HG02981 (cell line): ENCODE measurements around the gene DUSP9.
"Not testable (repeated sequence)": the region's sequence is repeated elsewhere in the genome, so short reads cannot be mapped to it uniquely, and the experiment has no call there.

Experiments
- ATAC-seq: cut with Tn5 transposase; IDR thresholded peaks from one replicate; pipeline ENCODE4 v1.9.1; 2021; ENCODE audit warnings: mild to moderate bottlenecking, moderate library complexity; ENCODE audit not compliant: unreplicated experiment

The DUSP9 gene

DNA sequence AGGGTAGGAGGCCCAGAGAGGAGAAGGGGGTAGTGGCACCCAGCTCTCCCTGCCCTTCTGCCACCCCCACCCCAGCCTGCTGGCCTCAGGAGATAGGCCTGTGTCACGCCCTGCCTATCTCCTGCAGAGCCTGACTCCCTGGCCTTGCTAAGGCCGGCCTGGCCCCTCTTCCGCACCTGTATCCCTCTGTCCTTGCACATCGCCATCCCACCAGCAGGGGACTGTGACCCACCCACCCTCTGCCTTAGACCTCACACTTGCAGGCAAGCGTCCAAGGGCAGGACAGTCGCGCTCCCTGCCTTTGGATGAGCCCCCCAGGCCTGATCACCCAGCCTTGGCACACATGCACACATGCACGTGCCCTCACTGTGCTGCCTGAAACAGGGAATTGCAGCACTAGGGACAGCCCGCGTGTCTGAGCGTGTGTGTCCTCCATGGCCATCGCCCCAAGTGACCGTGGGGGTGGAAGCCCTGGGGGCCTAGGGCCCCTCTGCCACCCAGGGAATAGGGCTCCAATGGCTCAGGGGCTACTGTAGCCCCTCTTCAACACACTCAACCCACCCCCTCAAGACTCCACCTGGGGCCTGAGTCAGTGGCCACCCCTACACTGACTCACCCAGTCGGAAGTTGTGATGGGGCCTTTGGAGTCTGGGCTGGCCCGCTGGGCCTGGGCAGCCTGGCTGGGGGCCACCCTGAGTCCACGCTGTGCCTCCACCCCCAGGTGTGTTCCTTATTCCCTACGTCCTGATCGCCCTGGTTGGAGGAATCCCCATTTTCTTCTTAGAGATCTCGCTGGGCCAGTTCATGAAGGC lies 42.9 kb downstream of the DUSP9 start:
- ATAC-seq, result no peak

DNA sequence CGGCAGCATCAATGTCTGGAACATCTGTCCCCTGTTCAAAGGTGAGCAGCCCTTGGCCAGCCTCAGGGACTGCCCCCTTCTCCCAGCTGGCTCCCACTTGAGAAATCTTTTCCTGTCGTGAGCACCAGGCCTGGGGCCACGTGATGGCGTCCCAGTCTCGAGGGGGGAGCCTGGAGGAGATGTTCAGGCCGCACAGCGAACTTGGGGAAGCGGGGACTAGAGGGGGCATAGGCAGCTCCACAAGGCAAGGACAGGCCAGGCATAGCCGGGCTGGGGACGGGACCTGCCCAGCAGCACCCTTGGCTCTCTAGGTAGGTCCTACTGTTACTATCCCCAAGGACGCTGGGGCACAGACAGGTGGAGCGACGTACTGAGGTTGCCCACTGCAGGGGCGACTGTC lies 43.5 kb downstream of the DUSP9 start:
- no peak for ATAC-seq

DNA sequence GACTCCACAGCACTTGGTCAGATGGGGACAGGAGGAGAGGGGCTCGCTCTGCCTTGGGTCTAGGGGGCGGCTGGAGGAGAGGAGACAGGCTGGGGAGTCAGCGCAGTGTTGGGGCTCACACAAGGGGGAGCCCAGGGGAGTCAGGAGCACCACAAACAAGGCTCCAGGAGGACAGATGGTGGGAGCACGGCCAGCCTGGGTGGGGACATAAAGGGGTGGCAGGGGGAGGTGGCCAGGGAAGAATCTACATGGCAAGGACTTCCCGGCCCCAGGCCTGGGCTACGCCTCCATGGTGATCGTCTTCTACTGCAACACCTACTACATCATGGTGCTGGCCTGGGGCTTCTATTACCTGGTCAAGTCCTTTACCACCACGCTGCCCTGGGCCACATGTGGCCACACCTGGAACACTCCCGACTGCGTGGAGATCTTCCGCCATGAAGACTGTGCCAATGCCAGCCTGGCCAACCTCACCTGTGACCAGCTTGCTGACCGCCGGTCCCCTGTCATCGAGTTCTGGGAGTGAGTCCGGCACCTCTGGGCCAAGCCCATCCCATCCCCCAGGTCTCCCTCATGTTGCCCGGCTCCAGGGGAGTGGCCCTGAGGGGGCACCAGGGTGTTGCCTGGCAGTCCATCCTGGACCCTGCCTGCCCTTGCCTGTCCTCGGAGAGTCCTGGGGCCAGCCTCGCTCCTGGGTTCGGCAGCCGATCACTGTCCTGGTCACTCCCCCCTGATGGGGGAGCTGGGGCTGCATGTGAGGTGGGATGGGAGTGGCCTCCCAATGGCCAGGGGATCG lies 44.2 kb downstream of the DUSP9 start:
- ATAC-seq, result not testable (repeated sequence)

- no peak for ATAC-seq
Observed at GRCh38 chrX:153692003-153692402, 45.0 kb downstream of the DUSP9 start.

DNA sequence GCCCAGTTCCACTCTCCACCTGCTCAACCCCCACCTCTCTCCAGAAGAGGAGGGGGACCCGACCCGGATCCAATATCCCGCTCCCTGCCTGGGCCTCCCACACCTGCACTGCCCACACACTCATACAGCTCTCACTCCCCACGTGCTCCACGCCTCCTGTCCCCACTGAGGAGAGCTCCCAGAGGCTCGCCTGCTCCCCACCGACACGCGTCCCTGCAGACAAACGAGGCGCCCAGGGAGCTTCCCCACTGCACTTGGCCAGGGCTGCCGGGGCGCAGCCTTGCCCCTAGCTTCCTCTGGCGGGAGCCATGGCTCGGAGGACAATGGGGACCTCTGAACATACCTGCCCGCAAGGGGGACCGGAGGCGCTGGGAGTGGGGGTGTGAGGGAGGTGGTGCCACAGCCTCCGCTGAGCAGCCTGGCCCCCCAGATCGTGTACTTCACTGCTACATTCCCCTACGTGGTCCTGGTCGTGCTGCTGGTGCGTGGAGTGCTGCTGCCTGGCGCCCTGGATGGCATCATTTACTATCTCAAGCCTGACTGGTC lies 45.7 kb downstream of the DUSP9 start:
- ATAC-seq, result no peak

GRCh38 chrX:153693216-153694086 lies 46.4 kb downstream of the DUSP9 start:
- ATAC-seq, result no peak

DNA sequence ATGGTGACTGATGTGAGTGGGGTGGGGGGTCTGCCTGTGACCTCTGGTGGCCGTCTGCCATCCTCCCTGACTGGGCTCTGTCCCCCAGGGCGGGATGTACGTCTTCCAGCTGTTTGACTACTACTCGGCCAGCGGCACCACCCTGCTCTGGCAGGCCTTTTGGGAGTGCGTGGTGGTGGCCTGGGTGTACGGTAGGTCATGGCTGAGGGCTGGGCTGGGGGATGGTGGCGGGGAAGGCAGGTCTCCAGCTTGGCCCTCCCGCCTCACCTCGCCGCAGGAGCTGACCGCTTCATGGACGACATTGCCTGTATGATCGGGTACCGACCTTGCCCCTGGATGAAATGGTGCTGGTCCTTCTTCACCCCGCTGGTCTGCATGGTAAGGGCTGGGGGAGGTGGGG lies 47.3 kb downstream of the DUSP9 start:
- ATAC-seq, result not testable (repeated sequence)

GRCh38 chrX:153694687-153695270 lies 47.8 kb downstream of the DUSP9 start:
- ATAC-seq, result no peak

GRCh38 chrX:153696100-153696499 lies 49.1 kb downstream of the DUSP9 start:
- no peak for ATAC-seq

GRCh38 chrX:153696538-153696937 lies 49.5 kb downstream of the DUSP9 start:
- not testable (repeated sequence) for ATAC-seq

- not testable (repeated sequence) for ATAC-seq
Observed at GRCh38 chrX:153696986-153697722, 50.2 kb downstream of the DUSP9 start.

- ATAC-seq, result no peak
Observed at GRCh38 chrX:153697924-153698865, 51.2 kb downstream of the DUSP9 start.

GRCh38 chrX:153699210-153699783 lies 52.3 kb downstream of the DUSP9 start:
- ATAC-seq, result not testable (repeated sequence)

DNA sequence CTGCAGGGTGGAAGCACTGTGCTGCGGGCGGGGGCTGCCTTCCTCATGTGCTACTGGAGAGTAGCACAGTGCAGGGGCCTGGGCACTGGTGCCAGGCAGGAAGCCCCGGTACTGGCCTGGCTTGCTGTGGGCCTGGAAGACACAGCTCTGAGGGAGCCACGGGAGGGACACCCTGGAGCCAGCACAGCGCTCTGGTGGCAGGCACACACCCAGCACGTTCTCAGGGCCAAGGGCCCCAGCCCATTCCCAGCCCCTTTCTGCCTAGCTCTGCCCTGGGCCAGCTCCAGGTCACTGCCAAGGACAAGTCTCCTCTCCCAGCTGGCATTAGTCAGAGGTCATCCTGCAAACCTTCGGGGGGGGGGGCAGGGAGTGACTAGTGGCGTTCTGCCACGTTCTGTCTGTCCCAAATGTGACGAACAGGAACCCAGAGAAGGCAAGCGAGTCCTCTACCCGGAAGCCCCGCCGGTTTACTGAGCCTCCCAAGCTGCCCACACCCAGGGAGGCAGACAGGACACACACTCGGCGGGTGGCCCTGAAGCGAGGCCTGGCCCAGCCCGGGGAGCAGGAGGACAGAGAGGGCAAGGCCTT lies 52.9 kb downstream of the DUSP9 start:
- ATAC-seq, result not testable (repeated sequence)

GRCh38 chrX:153700376-153700945 lies 53.5 kb downstream of the DUSP9 start:
- no peak for ATAC-seq
